K562 (cell line): ENCODE data around the gene ADGRE3.
"Not testable (repeated sequence)": the region's sequence is repeated elsewhere in the genome, so short reads cannot be mapped to it uniquely, and the experiment has no call there.

Source experiments
- ATF3 ChIP-seq, 2 experiments: fragments of 450-650 bp in 1 of 2; sonication (generic) in 1 of 2; formaldehyde crosslinking in 1 of 2; IDR thresholded peaks in 1 of 2; conservative IDR thresholded peaks in 1 of 2; 2 replicates each; pipeline versions ENCODE4 v1.6.1 to v1.8.1; 2016 to 2023; ENCODE audit warnings: mild to moderate bottlenecking in 2 of 2, moderate library complexity in 2 of 2, inconsistent platforms in 1 of 2, missing genetic modification reagents in 1 of 2
- CTCF ChIP-seq, 3 experiments: IDR thresholded peaks in 2 of 3; conservative IDR thresholded peaks in 1 of 3; 2 replicates each; pipeline ENCODE4 v1.5.1; 2011 to 2012; ENCODE audit warnings: low read length in 3 of 3, mild to moderate bottlenecking in 3 of 3, control low read depth in 2 of 3, improper control_type of control experiment in 1 of 3, inconsistent platforms in 1 of 3, low read depth in 1 of 3, mixed read lengths in 1 of 3, moderate library complexity in 1 of 3; ENCODE audit not compliant: insufficient read depth in 2 of 3
- XRCC3 ChIP-seq: fragments of 450-650 bp; IDR thresholded peaks from 2 replicates; pipeline ENCODE4 v1.6.1; 2017; ENCODE audit warnings: mild to moderate bottlenecking, moderate library complexity

GRCh38 chr19:14584372-14584771, 90.3 kb downstream of the ADGRE3 start:
- not testable (repeated sequence) for TF ChIP-seq XRCC3; ATF3 (IDR thresholded peaks at IDR 0.05); ATF3 (CRISPR knock-in tag; conservative IDR thresholded peaks at IDR 0.05); CTCF (IDR thresholded peaks at IDR 0.05 in 2 of 3, conservative IDR thresholded peaks at IDR 0.05 in 1 of 3; ENCODE audit: insufficient read depth in 2 of 3, low read depth in 1 of 3, low read length in 3 of 3)
